Measurements from ENCODE around the gene TMEM258. TPM values are rescaled to one million over a fixed set of nuclear protein-coding genes. Genes with fewer than 3 reads are reported as not detected.
A peak's percentile ranks its signal among the peaks of the same experiment; 100 is the strongest.

TMEM258 gene
- total and polyA plus RNA-seq, 9 of the 15 experiments (the other 6 are each of a cell fraction or from before 2014, with no cell fraction given): 97.2 to 856 (median 231) TPM

GRCh38 chr11:61745781-61746441, 46.5 kb downstream of the TMEM258 start:
- Histone ChIP-seq H3K36me3 (ENCODE audit: control insufficient read depth, insufficient read depth, low read length) (no peaks in the 10 kb centered on the region), H3K4me3 (no peak overlapping the region), H2AFZ (ENCODE audit: low read depth, low read length) (no peak overlapping the region), H3K9me3 (replicated peaks; ENCODE audit: control insufficient read depth, insufficient read depth, low read depth, low read length) (no peaks in the 10 kb centered on the region), H3K4me1 (replicated peaks in 1 of 2; ENCODE audit: control insufficient read depth in 2 of 2, insufficient read depth in 2 of 2, low read length in 2 of 2) (peaks cover 38 to 82% of the 10 kb centered on the region in 2 experiments), H3K9me1 (ENCODE audit: control insufficient read depth, insufficient read depth, low read length) (no peaks in the 10 kb centered on the region), H3K27ac (ENCODE audit: extremely low read depth, low read depth, low read length) (no peak overlapping the region), H3K27me3 (ENCODE audit: control insufficient read depth in 2 of 2, insufficient read depth in 2 of 2, low read length in 2 of 2) (no peaks in the 10 kb centered on the region), H3K4me2 (ENCODE audit: insufficient read depth, low read length) (no peak overlapping the region), H3K79me2 (ENCODE audit: control insufficient read depth, insufficient read depth, low read length) (no peaks in the 10 kb centered on the region), H4K20me1 (replicated peaks; ENCODE audit: control insufficient read depth, insufficient read depth, low read length) (no peaks in the 10 kb centered on the region), H3K9ac (ENCODE audit: insufficient read depth in 1 of 2, low read depth in 2 of 2, low read length in 2 of 2) (peak overlapping the region in 1 of 2 experiments; percentile 64; a peak in 2 of 4 replicates)
- 53% methylated on average over 14 of the region's 15 CpGs for WGBS (ENCODE audit: insufficient coverage, low coverage, missing lambda C conversion rate)
- DNase-seq (ENCODE audit: extremely low read depth in 1 of 4, low spot score in 3 of 4): no peak
- in situ Hi-C loops (cut with MboI) (loop anchor here (5.0 kb wide), 1 partner anchor 46 kb away; the partner anchor contains the start of genes FEN1 and TMEM258), intact Hi-C loops (cut with micrococcal nuclease) (loop anchor here (5.0 kb wide), 1 partner anchor 361 kb away; no protein-coding TSS in a partner anchor)
- no peak for FAIRE-seq
- ChIA-PET POLR2A (interaction anchor here (0.7 to 2.2 kb wide), 3 partner anchors 46 to 567 kb away, joined by 3 to 8 read pairs (median 7); partner anchors contain the start of genes FEN1 and TMEM258), CTCF (ENCODE audit: low intra/inter-chr PET ratio) (no interaction called here)
- TF ChIP-seq LEF1 (IDR thresholded peaks at IDR 0.05) (no peak), ZSCAN32 (CRISPR knock-in tag; IDR thresholded peaks at IDR 0.05) (no peak), MGA (IDR thresholded peaks at IDR 0.05) (no peak), ZNF277 (CRISPR knock-in tag; IDR thresholded peaks at IDR 0.05; ENCODE audit: borderline replicate concordance) (no peak), SOX6 (IDR thresholded peaks at IDR 0.05) (no peak), ZBTB33 (CRISPR knock-in tag; IDR thresholded peaks at IDR 0.05) (peak; percentile 63; the same call in 1 of the 2 replicates)
- no peak for ATAC-seq
- BruUV-seq (replicated peaks): no TSS peak

Measured in K562 (cell line).